Natural killer cell treated with Interleukin-12 subunit alpha and Interleukin-12 subunit beta and Interleukin-15 and Interleukin-18, amount 100 ng/mL, for 72 hours (primary cell): ENCODE measurements around the gene SCMH1. TPM values are rescaled to one million over a fixed set of nuclear protein-coding genes. Genes with fewer than 3 reads are reported as not detected.
"Not testable (repeated sequence)": the region's sequence is repeated elsewhere in the genome, so short reads cannot be mapped to it uniquely, and the experiment has no call there.

ENCODE experiments used
- ATAC-seq, 2 donors: fragments of 150-1000 bp; cut with Tn5 transposase in 1 of 2; sonication (Bioruptor Pico), chemical (Tn5 transposase) in 1 of 2; 2 replicates each; pipeline ENCODE4 v1.10.0; 2021
- DNase-seq: peaks from one replicate; pipeline ENCODE4 v3.0.0; 2022; ENCODE audit warnings: low spot score
- H3K27ac Mint-ChIP-seq, 2 donors: 1 replicate in 1 of 2; 2 replicates in 1 of 2; pipeline ENCODE4 v1.8.0; 2022; ENCODE audit warnings: mixed read lengths in 2 of 2, mild to moderate bottlenecking in 1 of 2, moderate library complexity in 1 of 2
- H3K27me3 Mint-ChIP-seq, 2 donors: 1 replicate in 1 of 2; 2 replicates in 1 of 2; pipeline ENCODE4 v1.8.0; 2022; ENCODE audit warnings: mixed read lengths in 2 of 2
- H3K36me3 Mint-ChIP-seq: one replicate; pipeline ENCODE4 v1.8.0; 2022; ENCODE audit warnings: mixed read lengths
- H3K4me1 Mint-ChIP-seq, 2 donors: 1 replicate in 1 of 2; 2 replicates in 1 of 2; pipeline ENCODE4 v1.8.0; 2022; ENCODE audit warnings: low read depth in 2 of 2, mixed read lengths in 2 of 2, mild to moderate bottlenecking in 1 of 2
- H3K4me3 Mint-ChIP-seq: one replicate; pipeline ENCODE4 v1.8.0; 2022; ENCODE audit warnings: mixed read lengths
- H3K9me3 Mint-ChIP-seq: 2 replicates; pipeline ENCODE4 v1.8.0; 2022; ENCODE audit warnings: mixed read lengths
- total RNA-seq, 2 donors: library from RNA; stranded (reverse); gene quantifications; one replicate each; pipeline ENCODE4 v1.2.3, GENCODE V29; 2022

SCMH1 gene
- total RNA-seq, 2 donors from 2014 or later: 16.4 to 28.5 TPM

- H3K4me1 Mint-ChIP-seq: peaks cover 11 to 16% of the 10 kb centered on the region in 2 donors
- no peaks in the 10 kb centered on the region for H3K9me3 Mint-ChIP-seq
- no peaks in the 10 kb centered on the region for H3K36me3 Mint-ChIP-seq
- peak overlapping the region; percentile 71 to 81 for H3K27ac Mint-ChIP-seq
- peak; percentile 73 for DNase-seq
- ATAC-seq: peak; percentile 77 to 80
- H3K4me3 Mint-ChIP-seq: peak overlapping the region; percentile 91
- peaks cover 0 to 4% of the 10 kb centered on the region in 2 donors for H3K27me3 Mint-ChIP-seq
Observed at GRCh38 chr1:41241354-41241748, 755 bp downstream of the SCMH1 start.

- Mint-ChIP-seq H3K36me3 (no peaks in the 10 kb centered on the region), H3K27ac (peak overlapping the region; percentile 71 to 81), H3K4me1 (peaks cover 11 to 16% of the 10 kb centered on the region in 2 donors), H3K9me3 (no peaks in the 10 kb centered on the region), H3K27me3 (peaks cover 0 to 2% of the 10 kb centered on the region in 2 donors), H3K4me3 (peak overlapping the region; percentile 91)
- DNase-seq (no peak), ATAC-seq (no peak)
Observed at GRCh38 chr1:41240781-41241353, 1.2 kb downstream of the SCMH1 start.

- Mint-ChIP-seq H3K27me3 (no peaks in the 10 kb centered on the region), H3K36me3 (no peaks in the 10 kb centered on the region), H3K27ac (peak overlapping the region; percentile 71 to 81), H3K9me3 (no peaks in the 10 kb centered on the region), H3K4me3 (peak overlapping the region; percentile 91), H3K4me1 (peaks cover 11 to 16% of the 10 kb centered on the region in 2 donors)
- ATAC-seq (no peak), DNase-seq (no peak)
Observed at GRCh38 chr1:41239988-41240610, 2.0 kb downstream of the SCMH1 start.

GRCh38 chr1:41238311-41238988, 3.7 kb downstream of the SCMH1 start:
- Mint-ChIP-seq H3K36me3 (no peaks in the 10 kb centered on the region), H3K27me3 (no peaks in the 10 kb centered on the region), H3K27ac (no peak overlapping the region), H3K4me3 (no peak overlapping the region), H3K9me3 (no peaks in the 10 kb centered on the region), H3K4me1 (peaks cover 7 to 15% of the 10 kb centered on the region in 2 donors)
- ATAC-seq (no peak), DNase-seq (no peak)

GRCh38 chr1:41236781-41237180, 5.3 kb downstream of the SCMH1 start:
- H3K27ac Mint-ChIP-seq: no peak overlapping the region
- DNase-seq: no peak
- no peaks in the 10 kb centered on the region for H3K36me3 Mint-ChIP-seq
- H3K9me3 Mint-ChIP-seq: no peaks in the 10 kb centered on the region
- no peaks in the 10 kb centered on the region for H3K27me3 Mint-ChIP-seq
- peaks cover 4 to 8% of the 10 kb centered on the region in 2 donors for H3K4me1 Mint-ChIP-seq
- no peak overlapping the region for H3K4me3 Mint-ChIP-seq
- ATAC-seq: no peak

- Mint-ChIP-seq H3K4me1 (peaks cover 3 to 5% of the 10 kb centered on the region in 2 donors), H3K36me3 (no peaks in the 10 kb centered on the region), H3K4me3 (no peak overlapping the region), H3K27me3 (no peaks in the 10 kb centered on the region), H3K27ac (no peak overlapping the region), H3K9me3 (no peaks in the 10 kb centered on the region)
- DNase-seq (no peak), ATAC-seq (no peak)
Observed at GRCh38 chr1:41235893-41236292, 6.2 kb downstream of the SCMH1 start.

- H3K27me3 Mint-ChIP-seq: no peaks in the 10 kb centered on the region
- no peak for DNase-seq
- no peak overlapping the region for H3K27ac Mint-ChIP-seq
- H3K9me3 Mint-ChIP-seq: no peaks in the 10 kb centered on the region
- H3K4me3 Mint-ChIP-seq: no peak overlapping the region
- ATAC-seq: no peak
- H3K36me3 Mint-ChIP-seq: no peaks in the 10 kb centered on the region
- peaks cover 0 to 5% of the 10 kb centered on the region in 2 donors for H3K4me1 Mint-ChIP-seq
Observed at GRCh38 chr1:41233708-41234107, 8.4 kb downstream of the SCMH1 start.

- H3K4me3 Mint-ChIP-seq: no peak overlapping the region
- no peak overlapping the region for H3K27ac Mint-ChIP-seq
- DNase-seq (no peak), ATAC-seq (no peak)
- H3K36me3 Mint-ChIP-seq: no peaks in the 10 kb centered on the region
- no peaks in the 10 kb centered on the region for H3K9me3 Mint-ChIP-seq
- no peaks in the 10 kb centered on the region for H3K27me3 Mint-ChIP-seq
- peaks cover 0 to 5% of the 10 kb centered on the region in 2 donors for H3K4me1 Mint-ChIP-seq
Observed at GRCh38 chr1:41232305-41232704, 9.8 kb downstream of the SCMH1 start.

- H3K27ac Mint-ChIP-seq: no peak overlapping the region
- no peak overlapping the region for H3K4me3 Mint-ChIP-seq
- H3K27me3 Mint-ChIP-seq: no peaks in the 10 kb centered on the region
- peaks cover 0 to 5% of the 10 kb centered on the region in 2 donors for H3K4me1 Mint-ChIP-seq
- no peaks in the 10 kb centered on the region for H3K9me3 Mint-ChIP-seq
- ATAC-seq: no peak
- H3K36me3 Mint-ChIP-seq: no peaks in the 10 kb centered on the region
- no peak for DNase-seq
Observed at GRCh38 chr1:41230656-41231055, 11.4 kb downstream of the SCMH1 start.

- not testable (repeated sequence) for ATAC-seq, H3K27ac Mint-ChIP-seq, H3K4me1 Mint-ChIP-seq, H3K27me3 Mint-ChIP-seq, H3K9me3 Mint-ChIP-seq, H3K36me3 Mint-ChIP-seq, DNase-seq, H3K4me3 Mint-ChIP-seq
Observed at GRCh38 chr1:41229219-41229618, 12.9 kb downstream of the SCMH1 start.

GRCh38 chr1:41226815-41227434, 15.2 kb downstream of the SCMH1 start:
- no peaks in the 10 kb centered on the region for H3K36me3 Mint-ChIP-seq
- DNase-seq (no peak), ATAC-seq (no peak)
- no peaks in the 10 kb centered on the region for H3K27me3 Mint-ChIP-seq
- H3K27ac Mint-ChIP-seq: no peak overlapping the region
- H3K4me1 Mint-ChIP-seq: peaks cover 7 to 9% of the 10 kb centered on the region in 2 donors
- H3K4me3 Mint-ChIP-seq: no peak overlapping the region
- H3K9me3 Mint-ChIP-seq: no peaks in the 10 kb centered on the region

GRCh38 chr1:41225495-41225894, 16.6 kb downstream of the SCMH1 start:
- H3K27me3 Mint-ChIP-seq: no peaks in the 10 kb centered on the region
- ATAC-seq (no peak), DNase-seq (no peak)
- no peaks in the 10 kb centered on the region for H3K36me3 Mint-ChIP-seq
- H3K4me1 Mint-ChIP-seq: peaks cover 9 to 12% of the 10 kb centered on the region in 2 donors
- H3K27ac Mint-ChIP-seq: no peak overlapping the region
- H3K9me3 Mint-ChIP-seq: no peaks in the 10 kb centered on the region
- no peak overlapping the region for H3K4me3 Mint-ChIP-seq

- H3K4me1 Mint-ChIP-seq: peaks cover 7 to 9% of the 10 kb centered on the region in 2 donors
- peaks cover 5% of the 10 kb centered on the region for H3K36me3 Mint-ChIP-seq
- H3K9me3 Mint-ChIP-seq: no peaks in the 10 kb centered on the region
- DNase-seq (no peak), ATAC-seq (no peak)
- no peak overlapping the region for H3K27ac Mint-ChIP-seq
- H3K4me3 Mint-ChIP-seq: no peak overlapping the region
- H3K27me3 Mint-ChIP-seq: no peaks in the 10 kb centered on the region
Observed at GRCh38 chr1:41222496-41222895, 19.6 kb downstream of the SCMH1 start.

GRCh38 chr1:41221995-41222394, 20.1 kb downstream of the SCMH1 start:
- H3K4me1 Mint-ChIP-seq: peaks cover 7 to 9% of the 10 kb centered on the region in 2 donors
- no peak overlapping the region for H3K27ac Mint-ChIP-seq

More at GRCh38 chr1:41221995-41222394, 20.1 kb downstream of the SCMH1 start:
- Mint-ChIP-seq H3K9me3 (no peaks in the 10 kb centered on the region), H3K36me3 (peaks cover 10% of the 10 kb centered on the region), H3K4me3 (no peak overlapping the region), H3K27me3 (no peaks in the 10 kb centered on the region)
- ATAC-seq (no peak), DNase-seq (no peak)
